Measurements from ENCODE around the gene AP5S1.

GRCh38 chr20:3812259-3812681, 8.1 kb upstream of the AP5S1 start:
- no peak for TF ChIP-seq MXI1 (IDR thresholded peaks at IDR 0.05; ENCODE audit: low read depth, low read length)
- no peak for TF ChIP-seq ZFP36 (IDR thresholded peaks at IDR 0.05; ENCODE audit: low read depth, low read length, partially characterized antibody)
- no peak for TF ChIP-seq CTCF (IDR thresholded peaks at IDR 0.05 in 2 of 3, conservative IDR thresholded peaks at IDR 0.05 in 1 of 3; ENCODE audit: insufficient read depth in 2 of 3, low read depth in 1 of 3, low read length in 3 of 3)

Measured in K562 (cell line).